ENCODE measurements around the gene TMEM245.

The TMEM245 gene

DNA sequence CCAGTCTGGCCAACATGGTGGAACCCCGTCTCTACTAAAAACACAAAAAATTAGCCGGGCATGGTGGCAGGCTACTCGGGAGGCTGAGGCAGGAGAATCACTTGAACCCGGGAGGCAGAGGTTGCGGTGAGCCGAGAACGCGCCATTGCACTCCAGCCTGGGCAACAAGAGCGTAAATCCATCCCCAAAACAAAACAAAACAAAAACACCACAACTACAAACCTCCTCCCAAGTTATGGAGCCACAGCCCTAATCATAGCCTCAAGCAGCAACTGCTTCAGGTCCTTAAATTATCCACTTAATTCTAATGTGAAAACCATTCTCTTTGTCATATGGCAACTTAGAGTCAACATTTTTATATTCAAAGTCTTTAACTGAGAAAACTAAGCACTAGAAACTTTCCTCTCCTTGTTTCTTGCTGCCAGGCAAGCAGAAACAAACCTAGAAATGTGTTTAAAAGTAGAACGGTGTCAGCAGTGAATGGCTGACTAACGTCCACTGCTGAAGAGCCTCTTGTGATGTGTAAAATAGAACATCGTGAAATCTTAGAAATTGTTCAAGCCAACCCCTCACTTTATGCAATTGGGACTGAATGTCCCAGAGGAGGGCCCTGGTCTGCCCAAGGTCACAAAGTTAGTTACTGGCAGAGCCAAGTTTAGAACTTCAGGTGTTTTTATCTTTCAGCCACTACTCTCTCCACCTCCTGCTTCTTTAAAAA, 5.7 kb downstream of the TMEM245 start:
- H3K56ac ChIP-seq (ENCODE audit: low read length): no peak overlapping the region
- peaks cover 13% of the 10 kb centered on the region for H3K79me1 ChIP-seq (ENCODE audit: low read length)
- H3K79me2 ChIP-seq (ENCODE audit: control insufficient read depth, insufficient read depth, low read length): peaks cover 64% of the 10 kb centered on the region
- H3K27me3 ChIP-seq (ENCODE audit: insufficient read depth, low read length, poor library complexity): no peaks in the 10 kb centered on the region
- no peak for DNase-seq
- no peak overlapping the region for H3K4me3 ChIP-seq (ENCODE audit: low read length)
- no peak overlapping the region for H4K5ac ChIP-seq (ENCODE audit: low read length)
- no peaks in the 10 kb centered on the region for H3K36me3 ChIP-seq (ENCODE audit: control insufficient read depth, insufficient read depth, low read length)
- H3K27ac ChIP-seq (ENCODE audit: low read depth, low read length): no peak overlapping the region
- no peak overlapping the region for H3K4me2 ChIP-seq (ENCODE audit: low read length)
- peaks cover 6% of the 10 kb centered on the region for H3K4me1 ChIP-seq (ENCODE audit: control insufficient read depth, low read depth, low read length)
- no peak overlapping the region for H3K9ac ChIP-seq (ENCODE audit: low read length)
- no peak overlapping the region for H4K8ac ChIP-seq (ENCODE audit: low read depth, low read length)
- H2BK15ac ChIP-seq (replicated peaks; ENCODE audit: low read depth): no peak overlapping the region
- H3K23ac ChIP-seq (ENCODE audit: low read length): no peak overlapping the region
- no peak overlapping the region for H2BK120ac ChIP-seq (ENCODE audit: low read depth, low read length)
- no peak overlapping the region for H2AK5ac ChIP-seq (ENCODE audit: low read length)
- WGBS (ENCODE audit: extremely low coverage, insufficient coverage, low lambda C conversion rate): no CpG with 5 or more reads among the region's 12 CpGs
- no peak overlapping the region for H2BK5ac ChIP-seq (ENCODE audit: low read length)
- no peak overlapping the region for H3K18ac ChIP-seq (ENCODE audit: low read length)
- no peak overlapping the region for H3K4ac ChIP-seq (ENCODE audit: low read depth, low read length)

DNA sequence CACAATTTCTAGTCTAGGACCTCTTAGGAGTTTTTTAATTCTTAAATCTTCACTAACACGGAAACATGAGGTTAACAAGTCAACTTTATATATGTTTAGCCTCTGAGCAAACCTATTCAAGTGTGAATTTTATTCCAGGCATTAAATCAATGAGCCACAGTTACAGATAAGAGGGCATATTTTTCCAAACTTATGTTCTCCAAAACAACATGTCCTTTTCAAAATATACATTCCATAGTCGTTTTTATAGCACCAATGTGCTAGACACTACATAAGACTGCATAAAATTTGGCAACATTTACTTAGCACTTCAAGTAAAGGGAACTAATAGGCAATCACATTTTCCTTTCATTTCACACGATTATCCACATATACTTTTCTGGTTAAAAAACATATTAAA, 6.5 kb downstream of the TMEM245 start:
- H3K4me1 ChIP-seq (ENCODE audit: control insufficient read depth, low read depth, low read length): peaks cover 6% of the 10 kb centered on the region
- H3K23ac ChIP-seq (ENCODE audit: low read length): no peak overlapping the region
- peaks cover 61% of the 10 kb centered on the region for H3K79me2 ChIP-seq (ENCODE audit: control insufficient read depth, insufficient read depth, low read length)
- H3K56ac ChIP-seq (ENCODE audit: low read length): no peak overlapping the region
- DNase-seq: no peak
- no CpG with 5 or more reads among the region's 3 CpGs for WGBS (ENCODE audit: extremely low coverage, insufficient coverage, low lambda C conversion rate)
- H2BK15ac ChIP-seq (replicated peaks; ENCODE audit: low read depth): no peak overlapping the region
- peaks cover 9% of the 10 kb centered on the region for H3K79me1 ChIP-seq (ENCODE audit: low read length)
- H2BK120ac ChIP-seq (ENCODE audit: low read depth, low read length): no peak overlapping the region
- H3K27me3 ChIP-seq (ENCODE audit: insufficient read depth, low read length, poor library complexity): no peaks in the 10 kb centered on the region
- no peak overlapping the region for H3K4me3 ChIP-seq (ENCODE audit: low read length)
- H4K8ac ChIP-seq (ENCODE audit: low read depth, low read length): no peak overlapping the region
- no peak overlapping the region for H2BK5ac ChIP-seq (ENCODE audit: low read length)
- no peak overlapping the region for H3K9ac ChIP-seq (ENCODE audit: low read length)
- no peak overlapping the region for H4K5ac ChIP-seq (ENCODE audit: low read length)
- no peak overlapping the region for H2AK5ac ChIP-seq (ENCODE audit: low read length)
- no peak overlapping the region for H3K18ac ChIP-seq (ENCODE audit: low read length)
- no peaks in the 10 kb centered on the region for H3K36me3 ChIP-seq (ENCODE audit: control insufficient read depth, insufficient read depth, low read length)
- H3K27ac ChIP-seq (ENCODE audit: low read depth, low read length): no peak overlapping the region
- H3K4ac ChIP-seq (ENCODE audit: low read depth, low read length): no peak overlapping the region
- H3K4me2 ChIP-seq (ENCODE audit: low read length): no peak overlapping the region

DNA sequence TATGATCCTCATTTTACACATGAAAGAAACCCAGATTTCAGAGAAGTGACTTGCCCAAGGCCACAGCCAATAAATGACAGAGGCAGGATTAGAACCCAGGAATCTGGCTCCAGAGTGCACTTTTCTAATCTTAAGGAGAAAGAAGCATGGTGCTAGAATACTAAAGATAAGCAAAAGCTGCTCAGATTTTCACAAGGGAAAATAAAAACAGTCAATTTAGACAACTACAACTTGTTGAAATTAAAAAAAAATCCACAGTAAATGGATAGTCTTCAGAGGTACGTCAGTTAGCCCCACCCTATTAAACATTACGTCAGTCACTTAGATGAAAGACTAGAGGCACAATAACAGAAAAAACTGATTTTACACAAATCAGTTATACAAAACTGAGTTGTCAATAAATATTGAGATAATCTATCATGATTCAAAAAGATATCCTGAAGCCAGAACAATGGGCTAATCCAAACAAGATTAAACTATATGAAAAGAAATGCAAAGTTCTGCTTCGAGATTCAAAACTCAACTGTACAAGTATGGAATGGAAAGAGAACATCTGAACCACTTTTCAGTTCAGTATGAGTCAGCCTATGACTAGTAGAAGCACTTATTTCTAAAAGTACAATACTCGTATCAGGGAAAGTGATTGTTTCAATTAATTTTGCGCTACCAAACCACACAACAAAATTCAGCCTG, 9.3 kb downstream of the TMEM245 start:
- H3K18ac ChIP-seq (ENCODE audit: low read length): no peak overlapping the region

DNA sequence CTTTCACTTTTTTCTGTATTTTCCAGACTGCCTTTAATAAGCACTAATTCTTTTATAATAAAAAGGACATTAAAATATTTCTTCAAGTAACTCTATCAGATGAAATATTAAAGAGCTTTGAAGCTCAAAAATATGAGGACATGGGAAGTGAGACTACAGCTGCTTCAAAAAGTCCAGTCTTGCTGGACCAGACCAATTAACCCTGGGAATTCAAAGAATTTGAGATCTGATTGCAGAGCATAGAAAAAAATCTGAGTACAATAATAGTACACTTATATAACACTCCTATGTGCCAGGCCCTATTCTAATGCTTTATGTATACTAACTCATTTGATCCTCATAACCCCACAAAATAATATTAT, 9.8 kb downstream of the TMEM245 start:
- Histone ChIP-seq H3K4ac (ENCODE audit: low read depth, low read length) (no peak overlapping the region), H2BK120ac (ENCODE audit: low read depth, low read length) (no peak overlapping the region), H3K4me3 (ENCODE audit: low read length) (no peak overlapping the region), H2AK5ac (ENCODE audit: low read length) (no peak overlapping the region), H4K5ac (ENCODE audit: low read length) (no peak overlapping the region), H3K4me1 (ENCODE audit: control insufficient read depth, low read depth, low read length) (peaks cover 2% of the 10 kb centered on the region), H3K9ac (ENCODE audit: low read length) (no peak overlapping the region), H3K79me2 (ENCODE audit: control insufficient read depth, insufficient read depth, low read length) (peaks cover 52% of the 10 kb centered on the region), H3K79me1 (ENCODE audit: low read length) (peaks cover 5% of the 10 kb centered on the region), H3K56ac (ENCODE audit: low read length) (no peak overlapping the region), H3K36me3 (ENCODE audit: control insufficient read depth, insufficient read depth, low read length) (no peaks in the 10 kb centered on the region), H3K27ac (ENCODE audit: low read depth, low read length) (no peak overlapping the region), H3K27me3 (ENCODE audit: insufficient read depth, low read length, poor library complexity) (no peaks in the 10 kb centered on the region), H2BK15ac (replicated peaks; ENCODE audit: low read depth) (no peak overlapping the region), H3K18ac (ENCODE audit: low read length) (no peak overlapping the region), H2BK5ac (ENCODE audit: low read length) (no peak overlapping the region), H3K4me2 (ENCODE audit: low read length) (no peak overlapping the region), H3K23ac (ENCODE audit: low read length) (no peak overlapping the region), H4K8ac (ENCODE audit: low read depth, low read length) (no peak overlapping the region)
- DNase-seq: no peak

More for the DNA sequence above, 9.3 kb downstream of the TMEM245 start:
- no peaks in the 10 kb centered on the region for H3K36me3 ChIP-seq (ENCODE audit: control insufficient read depth, insufficient read depth, low read length)
- H3K27me3 ChIP-seq (ENCODE audit: insufficient read depth, low read length, poor library complexity): no peaks in the 10 kb centered on the region
- WGBS (ENCODE audit: extremely low coverage, insufficient coverage, low lambda C conversion rate): no CpG with 5 or more reads among the region's 5 CpGs
- H3K4me2 ChIP-seq (ENCODE audit: low read length): no peak overlapping the region
- H4K5ac ChIP-seq (ENCODE audit: low read length): no peak overlapping the region
- no peak overlapping the region for H2AK5ac ChIP-seq (ENCODE audit: low read length)
- H3K4ac ChIP-seq (ENCODE audit: low read depth, low read length): no peak overlapping the region
- no peak for DNase-seq
- H4K8ac ChIP-seq (ENCODE audit: low read depth, low read length): no peak overlapping the region
- peaks cover 2% of the 10 kb centered on the region for H3K4me1 ChIP-seq (ENCODE audit: control insufficient read depth, low read depth, low read length)
- H2BK5ac ChIP-seq (ENCODE audit: low read length): no peak overlapping the region
- H2BK15ac ChIP-seq (replicated peaks; ENCODE audit: low read depth): no peak overlapping the region
- no peak overlapping the region for H2BK120ac ChIP-seq (ENCODE audit: low read depth, low read length)
- peaks cover 5% of the 10 kb centered on the region for H3K79me1 ChIP-seq (ENCODE audit: low read length)
- no peak overlapping the region for H3K9ac ChIP-seq (ENCODE audit: low read length)
- no peak overlapping the region for H3K4me3 ChIP-seq (ENCODE audit: low read length)
- H3K79me2 ChIP-seq (ENCODE audit: control insufficient read depth, insufficient read depth, low read length): peaks cover 50% of the 10 kb centered on the region
- no peak overlapping the region for H3K23ac ChIP-seq (ENCODE audit: low read length)
- no peak overlapping the region for H3K27ac ChIP-seq (ENCODE audit: low read depth, low read length)
- no peak overlapping the region for H3K56ac ChIP-seq (ENCODE audit: low read length)

DNA sequence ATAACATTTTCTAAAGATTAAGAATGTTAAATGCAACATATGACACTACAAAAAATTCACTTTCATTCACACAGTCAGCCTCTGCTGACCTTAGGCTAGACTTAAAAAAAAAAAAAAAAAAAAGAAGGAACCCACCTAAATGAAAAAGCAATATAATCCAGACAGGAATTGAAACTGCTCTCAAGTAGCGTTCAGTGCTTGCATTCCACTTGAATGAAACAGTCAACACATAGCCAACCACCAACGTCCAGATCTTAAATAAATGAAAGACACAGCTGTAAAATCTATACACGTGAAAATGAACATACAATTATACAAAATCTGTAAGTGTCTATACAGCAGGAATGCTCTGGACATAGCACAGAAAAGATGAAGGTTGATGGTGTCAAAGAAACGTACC, 11.4 kb downstream of the TMEM245 start:
- peaks cover 41% of the 10 kb centered on the region for H3K79me2 ChIP-seq (ENCODE audit: control insufficient read depth, insufficient read depth, low read length)
- H3K4me1 ChIP-seq (ENCODE audit: control insufficient read depth, low read depth, low read length): no peaks in the 10 kb centered on the region
- H3K36me3 ChIP-seq (ENCODE audit: control insufficient read depth, insufficient read depth, low read length): no peaks in the 10 kb centered on the region
- H2BK120ac ChIP-seq (ENCODE audit: low read depth, low read length): no peak overlapping the region
- no peak overlapping the region for H3K4ac ChIP-seq (ENCODE audit: low read depth, low read length)
- no peak overlapping the region for H3K27ac ChIP-seq (ENCODE audit: low read depth, low read length)
- H3K18ac ChIP-seq (ENCODE audit: low read length): no peak overlapping the region
- no peak overlapping the region for H2BK5ac ChIP-seq (ENCODE audit: low read length)
- H2BK15ac ChIP-seq (replicated peaks; ENCODE audit: low read depth): no peak overlapping the region
- H3K79me1 ChIP-seq (ENCODE audit: low read length): peaks cover 5% of the 10 kb centered on the region
- no peak overlapping the region for H3K23ac ChIP-seq (ENCODE audit: low read length)
- no peaks in the 10 kb centered on the region for H3K27me3 ChIP-seq (ENCODE audit: insufficient read depth, low read length, poor library complexity)
- H3K4me3 ChIP-seq (ENCODE audit: low read length): no peak overlapping the region
- DNase-seq: no peak
- H3K56ac ChIP-seq (ENCODE audit: low read length): no peak overlapping the region
- no peak overlapping the region for H2AK5ac ChIP-seq (ENCODE audit: low read length)
- H3K4me2 ChIP-seq (ENCODE audit: low read length): no peak overlapping the region
- no CpG with 5 or more reads among the region's 4 CpGs for WGBS (ENCODE audit: extremely low coverage, insufficient coverage, low lambda C conversion rate)
- H3K9ac ChIP-seq (ENCODE audit: low read length): no peak overlapping the region
- no peak overlapping the region for H4K8ac ChIP-seq (ENCODE audit: low read depth, low read length)
- no peak overlapping the region for H4K5ac ChIP-seq (ENCODE audit: low read length)

Measured in mesendoderm (in vitro differentiated cells).